Endothelial cell of umbilical vein (primary cell): Measurements from ENCODE around the gene ZZZ3. TPM values are rescaled to one million over a fixed set of nuclear protein-coding genes. Genes with fewer than 3 reads are reported as not detected.

Experiments
- BruUV-seq: library from RNA; stranded (reverse); fragments of 400-500 nt; replicated peaks from 2 replicates; lab custom pipeline; 2021; lab: Mats Ljungman, UMichigan
- CTCF ChIA-PET: fragments of 300-600, 350-600 bp; sonication (Branson Sonifier 250); formaldehyde crosslinking; loops from one replicate; lab custom pipeline; 2021; ENCODE audit warnings: antibody characterized with exemption, inconsistent platforms; lab: Charles Lee
- POLR2A ChIA-PET: fragments of 300-600, 350-600 bp; sonication (Branson Sonifier 250); formaldehyde crosslinking; loops from one replicate; lab custom pipeline; 2021; ENCODE audit warnings: antibody characterized with exemption, inconsistent platforms; lab: Charles Lee
- DNase-seq: peaks from one replicate; pipeline ENCODE4 v3.0.0-alpha.2; 2011; ENCODE audit warnings: low read depth, low spot score
- FAIRE-seq: peaks from 2 replicates; lab custom pipeline; 2011; peaks lifted over from hg19 to GRCh38; lab: Jason Lieb, UNC
- H2AFZ ChIP-seq: 2 replicates; pipeline ENCODE4 v1.6.0; 2012; ENCODE audit warnings: low read depth, low read length, control low read depth, inconsistent platforms
- H3K27ac ChIP-seq: 2 replicates; pipeline ENCODE4 v1.5.1; 2011; ENCODE audit warnings: low read depth, mild to moderate bottlenecking, control low read depth, low read length, moderate library complexity; ENCODE audit not compliant: insufficient read depth
- H3K27me3 ChIP-seq, 2 experiments: 2 replicates each; pipeline versions ENCODE4 v1.6.0 to v1.6.1; 2011; ENCODE audit warnings: low read length in 2 of 2, mixed read lengths in 1 of 2; ENCODE audit not compliant: control insufficient read depth in 2 of 2, insufficient read depth in 2 of 2
- H3K36me3 ChIP-seq, 2 experiments: 2 replicates in 1 of 2; 3 replicates in 1 of 2; pipeline ENCODE4 v1.5.1; 2011; ENCODE audit warnings: low read length in 2 of 2, mild to moderate bottlenecking in 1 of 2, moderate library complexity in 1 of 2; ENCODE audit not compliant: control insufficient read depth in 2 of 2, insufficient read depth in 2 of 2; ENCODE audit errors: extremely low read depth in 1 of 2
- H3K4me1 ChIP-seq: 3 replicates; pipeline ENCODE4 v1.5.1; 2011; ENCODE audit warnings: mild to moderate bottlenecking, low read length; ENCODE audit not compliant: control insufficient read depth, insufficient read depth; ENCODE audit errors: extremely low read depth
- H3K4me2 ChIP-seq: 2 replicates; pipeline ENCODE4 v1.6.1; 2011; ENCODE audit warnings: low read length, control low read depth, mixed read lengths; ENCODE audit not compliant: insufficient read depth
- H3K4me3 ChIP-seq, 3 experiments: fragments of 200-600 bp in 1 of 3; sonication (generic), shearing (Covaris generic) in 1 of 3; replicated peaks in 1 of 3; 2 replicates each; pipeline ENCODE4 v1.5.1; 2011 to 2016; ENCODE audit warnings: control low read depth in 3 of 3, low read length in 3 of 3, mild to moderate bottlenecking in 2 of 3, inconsistent platforms in 1 of 3, low read depth in 1 of 3, moderate library complexity in 1 of 3; ENCODE audit not compliant: insufficient read depth in 1 of 3
- H3K79me2 ChIP-seq: 2 replicates; pipeline ENCODE4 v1.6.0; 2012; ENCODE audit warnings: low read length, inconsistent platforms; ENCODE audit not compliant: control insufficient read depth, insufficient read depth
- H3K9ac ChIP-seq: replicated peaks from 2 replicates; pipeline ENCODE3; 2011; ENCODE audit warnings: low read length, control low read depth; ENCODE audit not compliant: insufficient read depth; ENCODE audit errors: extremely low read depth
- H3K9me1 ChIP-seq: replicated peaks from 3 replicates; pipeline ENCODE4 v1.6.0; 2011; ENCODE audit warnings: mild to moderate bottlenecking, low read length; ENCODE audit not compliant: control insufficient read depth, insufficient read depth; ENCODE audit errors: extremely low read depth
- H3K9me3 ChIP-seq: replicated peaks from 2 replicates; pipeline ENCODE4 v1.5.1; 2012; ENCODE audit warnings: low read length, inconsistent platforms; ENCODE audit not compliant: control insufficient read depth, insufficient read depth
- H4K20me1 ChIP-seq: replicated peaks from 2 replicates; pipeline ENCODE3; 2011; ENCODE audit warnings: mild to moderate bottlenecking, low read length; ENCODE audit not compliant: control insufficient read depth, insufficient read depth; ENCODE audit errors: extremely low read depth
- CTCF ChIP-seq, 2 donors: IDR thresholded peaks; 1 replicate in 1 of 2; 2 replicates in 1 of 2; pipeline ENCODE4 v1.5.1; 2011; ENCODE audit warnings: low read length in 2 of 2, mild to moderate bottlenecking in 2 of 2, moderate library complexity in 2 of 2, control low read depth in 1 of 2, inconsistent platforms in 1 of 2, low read depth in 1 of 2; ENCODE audit not compliant: insufficient read depth in 1 of 2; ENCODE audit errors: extremely low read depth in 1 of 2
- EZH2 ChIP-seq: IDR thresholded peaks from 2 replicates; pipeline ENCODE4 v1.6.1; 2012; ENCODE audit warnings: borderline replicate concordance, low read depth, mild to moderate bottlenecking, moderate library complexity, low read length, inconsistent platforms; ENCODE audit not compliant: severe bottlenecking
- GATA2 ChIP-seq: IDR thresholded peaks from 2 replicates; pipeline ENCODE4 v1.7.0; 2011; ENCODE audit warnings: low read depth, mild to moderate bottlenecking, moderate library complexity, mixed read lengths, low read length; ENCODE audit not compliant: insufficient read length, insufficient read depth
- JUN ChIP-seq: IDR thresholded peaks from 2 replicates; pipeline ENCODE4 v1.6.1; 2011; ENCODE audit warnings: borderline replicate concordance, low read depth; ENCODE audit not compliant: insufficient read length, insufficient read depth
- MAX ChIP-seq: IDR thresholded peaks from 2 replicates; pipeline ENCODE4 v1.6.1; 2011; ENCODE audit not compliant: insufficient read depth, insufficient read length
- MYC ChIP-seq: IDR thresholded peaks from one replicate; pipeline ENCODE4 v1.6.1; 2011; ENCODE audit warnings: mild to moderate bottlenecking, low read depth, low read length
- POLR2A ChIP-seq: IDR thresholded peaks from 2 replicates; pipeline ENCODE4 v1.6.1; 2012; ENCODE audit warnings: low read depth, mild to moderate bottlenecking, control low read depth, low read length
- POLR2AphosphoS5 ChIP-seq: IDR thresholded peaks from 2 replicates; pipeline ENCODE4 v1.6.1; 2012; ENCODE audit warnings: low read depth, mild to moderate bottlenecking, control low read depth, low read length, moderate library complexity; ENCODE audit not compliant: insufficient read depth
- dilution Hi-C: fragments of 300-500 bp; cut with MboI; formaldehyde crosslinking; loops from one replicate; pipeline ENCODE4 v1.15.0; 2019; ENCODE audit warnings: low sequenced_read_pairs; ENCODE audit not compliant: extremely low pct_ligation_motif_present
- intact Hi-C: fragments of 100-400 bp; cut with micrococcal nuclease; formaldehyde crosslinking; loops from one replicate; pipeline ENCODE4 v1.10.0; 2022
- polyA plus RNA-seq, 4 experiments: library from polyadenylated mRNA; depleted of rRNA in 3 of 4; stranded (reverse) in 3 of 4; unstranded in 1 of 4; fragments of >200 nt; gene quantifications; 2 replicates each; pipeline versions ENCODE4 v1.2.1 to v1.2.3, GENCODE V29; 2011 to 2012; ENCODE audit warnings: missing spikeins in 1 of 4
- total RNA-seq: library from RNA; stranded (reverse); gene quantifications from 2 replicates; pipeline ENCODE4 v1.2.3, GENCODE V29; 2021

Gene ZZZ3
- total and polyA plus RNA-seq, 2 donors (not counting 3 experiments of a cell fraction or from before 2014, with no cell fraction given): 13.1 to 54.3 TPM

- H3K9me1 ChIP-seq: no peaks in the 10 kb centered on the region
- H3K4me2 ChIP-seq: no peak overlapping the region
- H2AFZ ChIP-seq: no peak overlapping the region
- H3K4me3 ChIP-seq: no peak overlapping the region
- no peak overlapping the region for H3K9ac ChIP-seq
- no TSS peak for BruUV-seq
- H3K79me2 ChIP-seq: no peaks in the 10 kb centered on the region
- intact Hi-C loops: loop anchor here (10.0 kb wide), 2 partner anchors 264 to 404 kb away; partner anchors contain the start of gene AK5
- ChIA-PET CTCF (interaction anchor here (0.7 to 0.9 kb wide), 2 partner anchors 20 to 180 kb away, joined by 3 read pairs; no protein-coding TSS in a partner anchor), POLR2A (no interaction called here)
- no peaks in the 10 kb centered on the region for H3K36me3 ChIP-seq
- dilution Hi-C loops: no loop called here
- FAIRE-seq: no peak
- no peak for TF ChIP-seq JUN
- TF ChIP-seq EZH2: no peak
- TF ChIP-seq POLR2A: no peak
- no peak for TF ChIP-seq POLR2AphosphoS5
- TF ChIP-seq MAX: no peak
- no peak for TF ChIP-seq MYC
- TF ChIP-seq CTCF (IDR thresholded peaks at IDR 0.05; ENCODE audit: extremely low read depth in 1 of 2, insufficient read depth in 1 of 2, low read depth in 1 of 2, low read length in 2 of 2): no peak
- no peak for TF ChIP-seq GATA2
- H4K20me1 ChIP-seq: no peaks in the 10 kb centered on the region
- no peaks in the 10 kb centered on the region for H3K27me3 ChIP-seq
- DNase-seq: no peak
- H3K27ac ChIP-seq: no peak overlapping the region
- peaks cover 5% of the 10 kb centered on the region for H3K4me1 ChIP-seq
- H3K9me3 ChIP-seq: no peaks in the 10 kb centered on the region
Observed at GRCh38 chr1:77688939-77689338, 6.5 kb upstream of the ZZZ3 start.
